GM12878 (cell line): Measurements from ENCODE around the gene HECTD4. TPM values are rescaled to one million over a fixed set of nuclear protein-coding genes. Genes with fewer than 3 reads are reported as not detected.

Experiments
- ATAC-seq: fragments of 200-7000 bp; cut with Tn5 transposase; 3 replicates; pipeline ENCODE4 v1.9.1; 2020; ENCODE audit warnings: mild to moderate bottlenecking, moderate library complexity
- BruUV-seq: library from RNA; stranded (reverse); fragments of 400-500 nt; replicated peaks from 2 replicates; lab custom pipeline; 2021; lab: Mats Ljungman, UMichigan
- CTCF ChIA-PET: fragments of 300-600 bp; sonication (Branson Sonifier 250); formaldehyde crosslinking; extraction: SDS; loops from one replicate; lab custom pipeline; 2021; ENCODE audit warnings: inconsistent platforms; lab: Yijun Ruan, JAX
- POLR2A ChIA-PET: fragments of 350-600 bp; formaldehyde crosslinking; extraction: SDS; loops from one replicate; lab custom pipeline; 2021; ENCODE audit warnings: inconsistent platforms; lab: Charles Lee
- RAD21 ChIA-PET: fragments of 300-600 bp; sonication (Branson Sonifier 250); formaldehyde crosslinking; loops from one replicate; lab custom pipeline; 2023; ENCODE audit warnings: antibody characterized with exemption; ENCODE audit not compliant: unreplicated experiment; lab: Charles Lee
- SMC1A ChIA-PET: fragments of 300-600 bp; sonication (Branson Sonifier 250); formaldehyde crosslinking; loops from one replicate; lab custom pipeline; 2023; ENCODE audit not compliant: unreplicated experiment, uncharacterized antibody; lab: Charles Lee
- DNase-seq: peaks from one replicate; pipeline ENCODE4 v3.0.0-alpha.2; 2011; ENCODE audit warnings: low read depth, low spot score
- FAIRE-seq: peaks from 3 replicates; lab custom pipeline; 2011; peaks lifted over from hg19 to GRCh38; lab: Jason Lieb, UNC
- H2AFZ ChIP-seq: 2 replicates; pipeline ENCODE4 v1.6.0; 2011; ENCODE audit warnings: low read depth, low read length, control low read depth; ENCODE audit not compliant: control insufficient read depth
- H3K27ac ChIP-seq: 2 replicates; pipeline ENCODE4 v1.5.1; 2011; ENCODE audit warnings: control low read depth; ENCODE audit not compliant: control insufficient read depth, insufficient read depth
- H3K27me3 ChIP-seq, 2 experiments: replicated peaks in 1 of 2; 2 replicates each; pipeline versions ENCODE4 v1.6.0 to v1.6.1; 2011; ENCODE audit warnings: low read length in 1 of 2; ENCODE audit not compliant: control insufficient read depth in 2 of 2, insufficient read depth in 2 of 2
- H3K36me3 ChIP-seq, 2 experiments: 2 replicates each; pipeline ENCODE4 v1.5.1; 2011; ENCODE audit warnings: low read length in 1 of 2; ENCODE audit not compliant: control insufficient read depth in 2 of 2, insufficient read depth in 2 of 2
- H3K4me1 ChIP-seq: 2 replicates; pipeline ENCODE4 v1.6.1; 2011; ENCODE audit warnings: mild to moderate bottlenecking, low read length, moderate library complexity, mixed read lengths; ENCODE audit not compliant: control insufficient read depth, insufficient read depth
- H3K4me2 ChIP-seq: 2 replicates; pipeline ENCODE4 v1.6.0; 2011; ENCODE audit warnings: control low read depth; ENCODE audit not compliant: control insufficient read depth, insufficient read depth
- H3K4me3 ChIP-seq: fragments of 200-600 bp; sonication (generic); 2 replicates; pipeline ENCODE4 v1.5.1; 2016
- H3K79me2 ChIP-seq: 2 replicates; pipeline ENCODE4 v1.6.0; 2011; ENCODE audit warnings: low read length; ENCODE audit not compliant: control insufficient read depth, insufficient read depth
- H3K9ac ChIP-seq: 2 replicates; pipeline ENCODE4 v1.8.0; 2011; ENCODE audit warnings: low read length, control low read depth, mixed read lengths; ENCODE audit not compliant: control insufficient read depth, insufficient read depth
- H3K9me3 ChIP-seq: replicated peaks from 3 replicates; pipeline ENCODE4 v1.5.1; 2011; ENCODE audit warnings: mild to moderate bottlenecking, low read length; ENCODE audit not compliant: control insufficient read depth, insufficient read depth
- H4K20me1 ChIP-seq: 2 replicates; pipeline ENCODE4 v1.6.0; 2011; ENCODE audit not compliant: control insufficient read depth, insufficient read depth
- ATF7 ChIP-seq: fragments of 450-650 bp; IDR thresholded peaks from 2 replicates; pipeline ENCODE4 v1.6.1; 2016; ENCODE audit warnings: low read depth, mild to moderate bottlenecking
- CTCF ChIP-seq, 3 experiments: IDR thresholded peaks in 2 of 3; conservative IDR thresholded peaks in 1 of 3; 2 replicates each; pipeline ENCODE4 v1.5.1; 2011; ENCODE audit warnings: low read depth in 3 of 3, low read length in 3 of 3, mild to moderate bottlenecking in 3 of 3, control low read depth in 2 of 3, moderate library complexity in 2 of 3, inconsistent platforms in 1 of 3, mixed read lengths in 1 of 3; ENCODE audit not compliant: control insufficient read depth in 2 of 3, insufficient read depth in 1 of 3; ENCODE audit errors: extremely low read depth in 1 of 3
- LARP7 ChIP-seq: fragments of 450-650 bp; IDR thresholded peaks from 2 replicates; pipeline ENCODE4 v1.6.1; 2017; ENCODE audit warnings: mild to moderate bottlenecking
- MEF2B ChIP-seq: fragments of 450-650 bp; IDR thresholded peaks from 2 replicates; pipeline ENCODE4 v1.6.1; 2018; ENCODE audit warnings: mild to moderate bottlenecking, moderate library complexity; ENCODE audit not compliant: partially characterized antibody, poor library complexity, severe bottlenecking
- MTA3 ChIP-seq: IDR thresholded peaks from 2 replicates; pipeline ENCODE4 v1.6.1; 2012; ENCODE audit warnings: low read length, inconsistent platforms, borderline replicate concordance
- PAX5 ChIP-seq: IDR thresholded peaks from 2 replicates; pipeline ENCODE4 v1.6.1; 2011; ENCODE audit warnings: low read depth, low read length, borderline replicate concordance
- RAD51 ChIP-seq: fragments of 450-650 bp; IDR thresholded peaks from 2 replicates; pipeline ENCODE4 v1.6.1; 2016; ENCODE audit warnings: moderate library complexity, mild to moderate bottlenecking, inconsistent platforms
- TCF12 ChIP-seq: IDR thresholded peaks from 2 replicates; pipeline ENCODE4 v1.6.1; 2011; ENCODE audit warnings: low read depth, mild to moderate bottlenecking, low read length
- WGBS: methylation state at CpG from one replicate; pipeline ENCODE4 v1.1.6; 2016; ENCODE audit warnings: low lambda C conversion rate; ENCODE audit not compliant: insufficient replicate concordance, insufficient coverage; ENCODE audit errors: missing lambda C conversion rate; 5-methylcytosine and 5-hydroxymethylcytosine counted together
- in situ Hi-C: fragments of 300-500 bp; cut with MboI; formaldehyde crosslinking; loops from 9 replicates; pipeline ENCODE4 v1.14.3; 2018; ENCODE audit warnings: mixed read lengths
- intact Hi-C: fragments of 100-400 bp; cut with micrococcal nuclease; formaldehyde crosslinking; loops from one replicate; pipeline ENCODE4 v1.14.2; 2022; ENCODE audit not compliant: unreplicated experiment
- polyA plus RNA-seq, 11 experiments: library from polyadenylated mRNA; depleted of rRNA in 4 of 11; unstranded in 6 of 11; stranded (reverse) in 5 of 11; fragments of >200 nt; fragmentation: Nextera tagmentation in 4 of 11; fragmentation: Illumina TruSeq in 1 of 11; extraction: Ambion mirVana in 4 of 11; extraction: Trizol in 1 of 11; gene quantifications; 1 replicate in 1 of 11; 2 replicates in 10 of 11; pipeline versions ENCODE4 v1.2.1 to v1.2.3, GENCODE V29; 2011 to 2016; ENCODE audit warnings: inconsistent platforms in 2 of 11, missing spikeins in 2 of 11, low read depth in 1 of 11
- total RNA-seq, 4 experiments: library from RNA; depleted of rRNA in 3 of 4; stranded (reverse); fragments of >200 nt in 3 of 4; fragmentation: Illumina TruSeq in 1 of 4; extraction: Trizol in 1 of 4; gene quantifications; 2 replicates each; pipeline versions ENCODE4 v1.2.1 to v1.2.3, GENCODE V29; 2013 to 2021
- TF ChIP-seq, protein P1 (sequence below): IDR thresholded peaks from 2 replicates; pipeline ENCODE4 v1.6.1; 2012; ENCODE audit warnings: improper control_type of control experiment, low read depth, low read length; ENCODE audit not compliant: insufficient replicate concordance

The HECTD4 gene
- total and polyA plus RNA-seq, 10 of the 15 experiments (the other 5 are each of a cell fraction or from before 2014, with no cell fraction given): 5.8 to 43.9 (median 17.9) TPM

DNA sequence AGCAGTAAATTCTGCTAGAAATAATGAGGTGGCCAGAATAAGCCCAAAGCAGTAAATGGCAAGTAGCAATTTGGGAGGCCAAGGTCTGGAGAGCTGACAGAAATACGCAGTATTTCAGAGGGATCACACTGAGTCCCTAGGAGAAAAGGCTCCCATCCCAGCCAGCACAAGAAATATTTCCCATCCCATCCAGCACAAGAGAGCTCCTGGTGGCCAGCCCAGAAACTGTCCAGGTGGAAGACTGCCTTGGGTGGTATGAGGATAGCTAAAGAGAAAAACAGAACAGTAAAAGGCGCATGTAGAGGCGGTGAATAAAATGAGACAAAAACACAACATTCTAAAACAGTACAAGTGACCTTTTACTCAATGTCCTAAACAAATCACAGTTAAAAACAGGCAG, 120.7 kb downstream of the HECTD4 start:
- ChIA-PET SMC1A (interaction anchor here (0.5 to 1.2 kb wide), 2 partner anchors 14 to 34 kb away, joined by 3 to 4 read pairs; no protein-coding TSS in a partner anchor), POLR2A (no interaction called here), CTCF (interaction anchor here (0.9 to 1.3 kb wide), 2 partner anchors 10 to 44 kb away, joined by 3 read pairs; no protein-coding TSS in a partner anchor), RAD21 (interaction anchor here (0.9 kb wide), 1 partner anchor 317 kb away, joined by 3 read pairs; no protein-coding TSS in a partner anchor)
- Histone ChIP-seq H3K36me3 (peaks cover 3 to 21% of the 10 kb centered on the region in 2 experiments), H4K20me1 (no peaks in the 10 kb centered on the region), H3K79me2 (no peaks in the 10 kb centered on the region), H3K4me3 (no peak overlapping the region), H3K9me3 (no peaks in the 10 kb centered on the region), H3K4me2 (no peak overlapping the region), H3K9ac (no peak overlapping the region), H3K4me1 (no peaks in the 10 kb centered on the region), H3K27me3 (no peaks in the 10 kb centered on the region), H2AFZ (no peak overlapping the region), H3K27ac (no peak overlapping the region)
- FAIRE-seq (no peak), DNase-seq (no peak), ATAC-seq (no peak)
- no TSS peak for BruUV-seq
- 100% methylated on average over 3 of the region's 3 CpGs for WGBS
- intact Hi-C loops (no loop called here), in situ Hi-C loops (no loop called here)
- TF ChIP-seq PAX5 (no peak), CTCF (IDR thresholded peaks at IDR 0.05 in 2 of 3, conservative IDR thresholded peaks at IDR 0.05 in 1 of 3; ENCODE audit: control insufficient read depth in 2 of 3, extremely low read depth in 1 of 3, insufficient read depth in 1 of 3, low read depth in 3 of 3, low read length in 3 of 3) (0 out of 6 replicates have a peak, but pooled peaks of 1 of the 3 experiments have one; percentile 3)

DNA sequence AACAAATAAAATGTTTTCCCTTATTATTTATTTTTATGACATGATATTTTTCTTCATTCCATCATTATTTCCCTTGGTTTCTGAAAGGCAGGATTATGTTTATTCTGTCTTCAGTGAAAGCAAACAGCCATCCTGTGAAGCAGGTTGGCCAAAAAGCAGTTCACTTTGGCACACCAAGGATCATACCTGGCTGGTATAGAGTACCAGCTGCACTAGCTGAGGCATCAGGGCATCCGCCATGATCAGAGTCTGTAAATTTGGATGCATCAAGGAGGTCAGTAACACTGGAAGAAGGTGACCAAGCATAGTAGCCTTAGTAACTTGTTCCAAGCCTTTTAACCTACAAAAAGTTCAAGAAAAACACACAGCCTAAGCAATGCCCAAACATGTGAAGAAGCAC, 123.3 kb downstream of the HECTD4 start:
- Histone ChIP-seq H3K4me1 (no peaks in the 10 kb centered on the region), H3K79me2 (no peaks in the 10 kb centered on the region), H4K20me1 (no peaks in the 10 kb centered on the region), H3K4me3 (no peak overlapping the region), H3K4me2 (no peak overlapping the region), H3K9me3 (no peaks in the 10 kb centered on the region), H3K27ac (no peak overlapping the region), H2AFZ (no peak overlapping the region), H3K27me3 (no peaks in the 10 kb centered on the region), H3K36me3 (peaks cover 3 to 24% of the 10 kb centered on the region in 2 experiments), H3K9ac (no peak overlapping the region)
- ChIA-PET POLR2A (interaction anchor here (0.5 kb wide), 1 partner anchor 9 kb away, joined by 3 read pairs; no protein-coding TSS in a partner anchor), CTCF (interaction anchor here (1.6 kb wide), 1 partner anchor 8 kb away, joined by 6 read pairs; no protein-coding TSS in a partner anchor), RAD21 (no interaction called here), SMC1A (interaction anchor here (1.4 kb wide), 1 partner anchor 63 kb away, joined by 4 read pairs; no protein-coding TSS in a partner anchor)
- FAIRE-seq: no peak
- TF ChIP-seq MEF2B (no peak), ATF7 (no peak), MTA3 (no peak), TCF12 (no peak), RAD51 (no peak), LARP7 (no peak)
- TF ChIP-seq, protein P1, sequence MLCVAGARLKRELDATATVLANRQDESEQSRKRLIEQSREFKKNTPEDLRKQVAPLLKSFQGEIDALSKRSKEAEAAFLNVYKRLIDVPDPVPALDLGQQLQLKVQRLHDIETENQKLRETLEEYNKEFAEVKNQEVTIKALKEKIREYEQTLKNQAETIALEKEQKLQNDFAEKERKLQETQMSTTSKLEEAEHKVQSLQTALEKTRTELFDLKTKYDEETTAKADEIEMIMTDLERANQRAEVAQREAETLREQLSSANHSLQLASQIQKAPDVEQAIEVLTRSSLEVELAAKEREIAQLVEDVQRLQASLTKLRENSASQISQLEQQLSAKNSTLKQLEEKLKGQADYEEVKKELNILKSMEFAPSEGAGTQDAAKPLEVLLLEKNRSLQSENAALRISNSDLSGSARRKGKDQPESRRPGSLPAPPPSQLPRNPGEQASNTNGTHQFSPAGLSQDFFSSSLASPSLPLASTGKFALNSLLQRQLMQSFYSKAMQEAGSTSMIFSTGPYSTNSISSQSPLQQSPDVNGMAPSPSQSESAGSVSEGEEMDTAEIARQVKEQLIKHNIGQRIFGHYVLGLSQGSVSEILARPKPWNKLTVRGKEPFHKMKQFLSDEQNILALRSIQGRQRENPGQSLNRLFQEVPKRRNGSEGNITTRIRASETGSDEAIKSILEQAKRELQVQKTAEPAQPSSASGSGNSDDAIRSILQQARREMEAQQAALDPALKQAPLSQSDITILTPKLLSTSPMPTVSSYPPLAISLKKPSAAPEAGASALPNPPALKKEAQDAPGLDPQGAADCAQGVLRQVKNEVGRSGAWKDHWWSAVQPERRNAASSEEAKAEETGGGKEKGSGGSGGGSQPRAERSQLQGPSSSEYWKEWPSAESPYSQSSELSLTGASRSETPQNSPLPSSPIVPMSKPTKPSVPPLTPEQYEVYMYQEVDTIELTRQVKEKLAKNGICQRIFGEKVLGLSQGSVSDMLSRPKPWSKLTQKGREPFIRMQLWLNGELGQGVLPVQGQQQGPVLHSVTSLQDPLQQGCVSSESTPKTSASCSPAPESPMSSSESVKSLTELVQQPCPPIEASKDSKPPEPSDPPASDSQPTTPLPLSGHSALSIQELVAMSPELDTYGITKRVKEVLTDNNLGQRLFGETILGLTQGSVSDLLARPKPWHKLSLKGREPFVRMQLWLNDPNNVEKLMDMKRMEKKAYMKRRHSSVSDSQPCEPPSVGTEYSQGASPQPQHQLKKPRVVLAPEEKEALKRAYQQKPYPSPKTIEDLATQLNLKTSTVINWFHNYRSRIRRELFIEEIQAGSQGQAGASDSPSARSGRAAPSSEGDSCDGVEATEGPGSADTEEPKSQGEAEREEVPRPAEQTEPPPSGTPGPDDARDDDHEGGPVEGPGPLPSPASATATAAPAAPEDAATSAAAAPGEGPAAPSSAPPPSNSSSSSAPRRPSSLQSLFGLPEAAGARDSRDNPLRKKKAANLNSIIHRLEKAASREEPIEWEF: no peak
- no peak for ATAC-seq
- BruUV-seq: no TSS peak
- in situ Hi-C loops (no loop called here), intact Hi-C loops (no loop called here)
- WGBS: 100% methylated on average over 1 of the region's 1 CpG
- no peak for DNase-seq
